ENCODE results near the gene ICAM2.

Gene ICAM2

GRCh38 chr17:64045176-64045575 lies 24.7 kb upstream of the ICAM2 start:
- H3K4me1 ChIP-seq (ENCODE audit: control insufficient read depth in 1 of 2, insufficient read depth in 2 of 2, low read length in 2 of 2): no peaks in the 10 kb centered on the region
- H3K36me3 ChIP-seq (ENCODE audit: control insufficient read depth in 1 of 2, insufficient read depth in 2 of 2, low read length in 2 of 2): peaks cover 44% of the 10 kb centered on the region in 2 experiments
- no peaks in the 10 kb centered on the region for H3K27me3 ChIP-seq (ENCODE audit: insufficient read depth, low read length)
- H2AFZ ChIP-seq (ENCODE audit: insufficient read depth, low read length, poor library complexity): no peak overlapping the region
- WGBS (ENCODE audit: extremely low coverage, insufficient coverage, insufficient read length): no CpG with 5 or more reads among the region's 13 CpGs
- no peak overlapping the region for H3K27ac ChIP-seq (ENCODE audit: low read depth, low read length)
- H3K9me3 ChIP-seq (ENCODE audit: insufficient read depth, low read depth, low read length): no peaks in the 10 kb centered on the region
- H3K4me3 ChIP-seq (ENCODE audit: low read depth, low read length): no peak overlapping the region
- no peak for DNase-seq
- H3K79me1 ChIP-seq (ENCODE audit: low read length): no peaks in the 10 kb centered on the region
- no peak overlapping the region for H2BK5ac ChIP-seq (ENCODE audit: low read depth, low read length, poor library complexity)
- H3K4ac ChIP-seq (ENCODE audit: low read depth, low read length): no peak overlapping the region
- no peak overlapping the region for H4K8ac ChIP-seq (ENCODE audit: low read depth, low read length)
- no peak overlapping the region for H2AK5ac ChIP-seq (ENCODE audit: low read length)
- H3K14ac ChIP-seq (ENCODE audit: low read length): no peak overlapping the region
- no peak overlapping the region for H3K18ac ChIP-seq (ENCODE audit: low read length)
- H2BK120ac ChIP-seq (ENCODE audit: insufficient read depth, low read length, poor library complexity): no peak overlapping the region
- H4K91ac ChIP-seq (ENCODE audit: low read depth, low read length): no peak overlapping the region
- no peak overlapping the region for H3K23ac ChIP-seq (ENCODE audit: low read length)
- no peak overlapping the region for H3K4me2 ChIP-seq (ENCODE audit: low read length)
- no peak overlapping the region for H4K12ac ChIP-seq (ENCODE audit: low read depth, low read length)
- no peak overlapping the region for H3K9ac ChIP-seq (ENCODE audit: low read length)
- no peaks in the 10 kb centered on the region for H3K79me2 ChIP-seq (ENCODE audit: control insufficient read depth, insufficient read depth, low read length, poor library complexity)
- no peak overlapping the region for H2BK12ac ChIP-seq (ENCODE audit: low read length)

- Histone ChIP-seq H3K9me3 (ENCODE audit: insufficient read depth, low read depth, low read length) (no peaks in the 10 kb centered on the region), H2AK5ac (ENCODE audit: low read length) (no peak overlapping the region), H3K9ac (ENCODE audit: low read length) (no peak overlapping the region), H4K8ac (ENCODE audit: low read depth, low read length) (no peak overlapping the region), H3K4ac (ENCODE audit: low read depth, low read length) (no peak overlapping the region), H4K12ac (ENCODE audit: low read depth, low read length) (no peak overlapping the region), H3K27me3 (ENCODE audit: insufficient read depth, low read length) (no peaks in the 10 kb centered on the region), H2BK120ac (ENCODE audit: insufficient read depth, low read length, poor library complexity) (no peak overlapping the region), H3K36me3 (ENCODE audit: control insufficient read depth in 1 of 2, insufficient read depth in 2 of 2, low read length in 2 of 2) (peaks cover 38% of the 10 kb centered on the region in 2 experiments), H3K79me1 (ENCODE audit: low read length) (no peaks in the 10 kb centered on the region), H3K4me3 (ENCODE audit: low read depth, low read length) (no peak overlapping the region), H3K14ac (ENCODE audit: low read length) (no peak overlapping the region), H4K91ac (ENCODE audit: low read depth, low read length) (no peak overlapping the region), H3K27ac (ENCODE audit: low read depth, low read length) (no peak overlapping the region), H3K4me1 (ENCODE audit: control insufficient read depth in 1 of 2, insufficient read depth in 2 of 2, low read length in 2 of 2) (no peaks in the 10 kb centered on the region), H2BK5ac (ENCODE audit: low read depth, low read length, poor library complexity) (no peak overlapping the region), H3K18ac (ENCODE audit: low read length) (no peak overlapping the region), H3K23ac (ENCODE audit: low read length) (no peak overlapping the region), H3K4me2 (ENCODE audit: low read length) (no peak overlapping the region), H3K79me2 (ENCODE audit: control insufficient read depth, insufficient read depth, low read length, poor library complexity) (no peaks in the 10 kb centered on the region), H2AFZ (ENCODE audit: insufficient read depth, low read length, poor library complexity) (no peak overlapping the region), H2BK12ac (ENCODE audit: low read length) (no peak overlapping the region)
- no peak for DNase-seq
- no CpG with 5 or more reads among the region's 12 CpGs for WGBS (ENCODE audit: extremely low coverage, insufficient coverage, insufficient read length)
These were observed 22.5 kb upstream of the ICAM2 start for GRCh38 chr17:64042700-64043485.

DNA sequence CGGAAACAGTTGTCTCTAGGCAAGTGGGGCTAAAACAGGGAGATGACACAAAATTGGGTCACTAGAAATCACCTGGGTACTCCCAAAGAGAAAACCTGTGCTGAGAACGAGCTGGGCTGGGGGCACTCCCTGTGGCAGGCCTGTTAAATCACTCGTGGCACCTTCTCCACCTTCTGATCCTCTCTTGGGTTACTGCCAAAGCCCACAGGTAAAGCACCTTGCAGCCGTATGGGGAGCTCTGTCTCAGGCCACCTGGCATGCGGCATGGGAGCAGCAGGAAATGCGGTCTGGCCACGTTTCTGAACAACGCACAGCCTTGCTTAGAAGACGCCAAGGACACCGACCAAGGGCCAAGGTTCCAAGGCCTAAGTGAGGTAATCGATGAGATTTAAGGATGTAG lies 21.5 kb upstream of the ICAM2 start:
- Histone ChIP-seq H2AK5ac (ENCODE audit: low read length) (no peak overlapping the region), H3K27me3 (ENCODE audit: insufficient read depth, low read length) (no peaks in the 10 kb centered on the region), H4K12ac (ENCODE audit: low read depth, low read length) (no peak overlapping the region), H4K91ac (ENCODE audit: low read depth, low read length) (no peak overlapping the region), H3K36me3 (ENCODE audit: control insufficient read depth in 1 of 2, insufficient read depth in 2 of 2, low read length in 2 of 2) (peaks cover 36 to 40% of the 10 kb centered on the region in 2 experiments), H3K79me2 (ENCODE audit: control insufficient read depth, insufficient read depth, low read length, poor library complexity) (no peaks in the 10 kb centered on the region), H2AFZ (ENCODE audit: insufficient read depth, low read length, poor library complexity) (no peak overlapping the region), H3K4ac (ENCODE audit: low read depth, low read length) (no peak overlapping the region), H2BK5ac (ENCODE audit: low read depth, low read length, poor library complexity) (no peak overlapping the region), H4K8ac (ENCODE audit: low read depth, low read length) (no peak overlapping the region), H3K4me1 (ENCODE audit: control insufficient read depth in 1 of 2, insufficient read depth in 2 of 2, low read length in 2 of 2) (no peaks in the 10 kb centered on the region), H3K4me3 (ENCODE audit: low read depth, low read length) (no peak overlapping the region), H3K79me1 (ENCODE audit: low read length) (no peaks in the 10 kb centered on the region), H3K27ac (ENCODE audit: low read depth, low read length) (no peak overlapping the region), H3K9me3 (ENCODE audit: insufficient read depth, low read depth, low read length) (no peaks in the 10 kb centered on the region), H3K4me2 (ENCODE audit: low read length) (no peak overlapping the region), H3K18ac (ENCODE audit: low read length) (no peak overlapping the region), H3K14ac (ENCODE audit: low read length) (no peak overlapping the region), H2BK120ac (ENCODE audit: insufficient read depth, low read length, poor library complexity) (no peak overlapping the region), H3K23ac (ENCODE audit: low read length) (no peak overlapping the region), H2BK12ac (ENCODE audit: low read length) (no peak overlapping the region), H3K9ac (ENCODE audit: low read length) (no peak overlapping the region)
- WGBS (ENCODE audit: extremely low coverage, insufficient coverage, insufficient read length): no CpG with 5 or more reads among the region's 11 CpGs
- DNase-seq: no peak

GRCh38 chr17:64040206-64040605 lies 19.8 kb upstream of the ICAM2 start:
- no peak overlapping the region for H3K4me2 ChIP-seq (ENCODE audit: low read length)
- no peak for DNase-seq
- H3K27ac ChIP-seq (ENCODE audit: low read depth, low read length): no peak overlapping the region
- H2AK5ac ChIP-seq (ENCODE audit: low read length): no peak overlapping the region
- H3K23ac ChIP-seq (ENCODE audit: low read length): no peak overlapping the region
- H2BK120ac ChIP-seq (ENCODE audit: insufficient read depth, low read length, poor library complexity): no peak overlapping the region
- no peak overlapping the region for H2BK12ac ChIP-seq (ENCODE audit: low read length)
- H3K79me1 ChIP-seq (ENCODE audit: low read length): no peaks in the 10 kb centered on the region
- no peak overlapping the region for H3K14ac ChIP-seq (ENCODE audit: low read length)
- H4K8ac ChIP-seq (ENCODE audit: low read depth, low read length): no peak overlapping the region
- H3K36me3 ChIP-seq (ENCODE audit: control insufficient read depth in 1 of 2, insufficient read depth in 2 of 2, low read length in 2 of 2): peaks cover 29 to 30% of the 10 kb centered on the region in 2 experiments
- H3K9ac ChIP-seq (ENCODE audit: low read length): no peak overlapping the region
- H3K27me3 ChIP-seq (ENCODE audit: insufficient read depth, low read length): no peaks in the 10 kb centered on the region
- no peak overlapping the region for H3K18ac ChIP-seq (ENCODE audit: low read length)
- no peak overlapping the region for H3K4me3 ChIP-seq (ENCODE audit: low read depth, low read length)
- no peak overlapping the region for H2AFZ ChIP-seq (ENCODE audit: insufficient read depth, low read length, poor library complexity)
- H4K12ac ChIP-seq (ENCODE audit: low read depth, low read length): no peak overlapping the region
- H2BK5ac ChIP-seq (ENCODE audit: low read depth, low read length, poor library complexity): no peak overlapping the region
- no CpG with 5 or more reads among the region's 6 CpGs for WGBS (ENCODE audit: extremely low coverage, insufficient coverage, insufficient read length)
- H3K4me1 ChIP-seq (ENCODE audit: control insufficient read depth in 1 of 2, insufficient read depth in 2 of 2, low read length in 2 of 2): no peaks in the 10 kb centered on the region
- no peaks in the 10 kb centered on the region for H3K79me2 ChIP-seq (ENCODE audit: control insufficient read depth, insufficient read depth, low read length, poor library complexity)
- no peak overlapping the region for H3K4ac ChIP-seq (ENCODE audit: low read depth, low read length)
- no peak overlapping the region for H4K91ac ChIP-seq (ENCODE audit: low read depth, low read length)
- no peaks in the 10 kb centered on the region for H3K9me3 ChIP-seq (ENCODE audit: insufficient read depth, low read depth, low read length)

All from trophoblast cell (in vitro differentiated cells and primary cell).